ENCODE data around the gene LRRC71. TPM values are rescaled to one million over a fixed set of nuclear protein-coding genes. Genes with fewer than 3 reads are reported as not detected.

The LRRC71 gene
- total RNA-seq, 1 experiment from 2014 or later = not detected

GRCh38 chr1:156927215-156928042 lies 7.0 kb downstream of the LRRC71 start:
- DNase-seq (ENCODE audit: low read depth) = peak; percentile 90

DNA sequence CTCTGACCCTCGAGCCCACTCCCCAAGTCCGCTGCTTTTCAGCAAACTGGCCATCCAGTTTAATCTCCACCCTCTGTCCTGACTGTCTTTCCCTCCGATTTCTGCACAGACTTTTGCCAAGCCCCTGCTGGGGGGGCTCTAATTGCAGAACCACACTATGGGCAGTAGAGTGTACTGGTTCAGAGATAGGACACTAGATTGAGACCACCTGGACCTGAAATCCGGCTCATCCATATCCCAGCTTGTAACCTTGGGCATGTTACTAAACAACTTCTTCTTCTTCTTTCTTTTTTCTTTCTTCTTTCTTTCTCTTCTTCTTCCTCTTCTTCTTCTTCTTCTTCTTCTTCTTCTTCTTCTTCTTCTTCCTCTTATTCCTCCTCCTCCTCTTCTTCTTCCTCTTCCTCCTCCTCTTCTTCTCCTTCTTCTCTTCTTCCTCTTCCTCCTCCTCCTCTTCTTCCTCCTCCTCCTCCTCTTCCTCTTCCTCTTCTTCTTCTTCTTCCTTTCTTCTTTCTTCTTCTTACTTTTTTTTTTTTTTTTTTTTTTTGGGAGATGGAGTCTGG lies 7.7 kb downstream of the LRRC71 start:
- no peak for DNase-seq (ENCODE audit: low read depth)

DNA sequence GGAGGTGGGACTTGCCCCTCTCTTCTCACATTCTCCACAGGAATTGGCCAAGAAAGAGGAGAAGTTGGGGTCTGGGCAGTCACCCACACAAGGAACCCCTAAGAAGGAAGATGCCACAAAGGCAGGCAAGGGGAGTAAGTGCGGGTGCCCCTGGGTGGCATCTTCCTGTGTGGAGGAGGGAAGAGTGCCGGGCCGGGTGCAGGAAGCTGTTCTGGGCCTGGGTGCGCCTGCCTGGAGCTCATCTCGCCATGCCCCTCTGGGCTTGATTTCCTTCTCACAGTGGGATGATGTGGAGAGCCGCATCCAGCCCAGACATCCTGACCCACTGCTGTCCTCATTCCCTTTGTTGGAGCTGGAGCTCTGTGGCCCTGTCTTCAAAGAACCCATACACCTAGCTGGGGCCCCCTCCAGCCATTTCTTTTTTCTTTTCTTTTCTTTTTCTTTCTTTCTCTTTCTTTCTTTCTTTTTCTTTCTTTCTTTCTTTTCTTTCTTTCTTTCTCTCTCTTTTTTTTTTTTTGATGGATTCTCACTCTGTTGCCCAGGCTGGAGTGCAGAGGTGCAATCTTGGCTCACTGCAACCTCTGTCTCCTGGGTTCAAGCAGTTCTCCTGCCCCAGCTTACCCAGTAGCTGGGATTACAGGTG lies 9.3 kb downstream of the LRRC71 start:
- no peak for DNase-seq (ENCODE audit: low read depth)

DNA sequence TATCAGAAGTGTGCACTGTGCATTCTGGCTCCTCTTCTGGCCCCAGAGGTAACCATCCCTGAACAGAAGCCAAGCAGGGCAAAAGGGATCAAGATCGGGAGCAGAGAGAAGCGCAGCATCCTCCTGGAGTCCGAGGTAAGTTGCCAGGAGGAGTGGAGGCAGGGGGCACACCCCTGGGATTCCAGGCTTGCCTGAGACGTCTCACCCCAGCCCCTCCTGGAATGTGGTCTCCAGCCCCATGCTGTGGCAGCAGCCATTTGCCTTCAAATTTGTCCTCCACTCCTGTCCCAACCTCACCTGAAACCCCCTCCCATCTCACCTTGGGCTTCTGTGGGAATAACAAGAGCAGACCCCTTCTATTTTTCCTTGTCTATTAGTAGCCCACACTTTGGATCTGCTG lies 10.1 kb downstream of the LRRC71 start:
- no peak for DNase-seq (ENCODE audit: low read depth)

GRCh38 chr1:156931211-156931952 lies 10.9 kb downstream of the LRRC71 start:
- DNase-seq (ENCODE audit: low read depth) = peak; percentile 45

DNA sequence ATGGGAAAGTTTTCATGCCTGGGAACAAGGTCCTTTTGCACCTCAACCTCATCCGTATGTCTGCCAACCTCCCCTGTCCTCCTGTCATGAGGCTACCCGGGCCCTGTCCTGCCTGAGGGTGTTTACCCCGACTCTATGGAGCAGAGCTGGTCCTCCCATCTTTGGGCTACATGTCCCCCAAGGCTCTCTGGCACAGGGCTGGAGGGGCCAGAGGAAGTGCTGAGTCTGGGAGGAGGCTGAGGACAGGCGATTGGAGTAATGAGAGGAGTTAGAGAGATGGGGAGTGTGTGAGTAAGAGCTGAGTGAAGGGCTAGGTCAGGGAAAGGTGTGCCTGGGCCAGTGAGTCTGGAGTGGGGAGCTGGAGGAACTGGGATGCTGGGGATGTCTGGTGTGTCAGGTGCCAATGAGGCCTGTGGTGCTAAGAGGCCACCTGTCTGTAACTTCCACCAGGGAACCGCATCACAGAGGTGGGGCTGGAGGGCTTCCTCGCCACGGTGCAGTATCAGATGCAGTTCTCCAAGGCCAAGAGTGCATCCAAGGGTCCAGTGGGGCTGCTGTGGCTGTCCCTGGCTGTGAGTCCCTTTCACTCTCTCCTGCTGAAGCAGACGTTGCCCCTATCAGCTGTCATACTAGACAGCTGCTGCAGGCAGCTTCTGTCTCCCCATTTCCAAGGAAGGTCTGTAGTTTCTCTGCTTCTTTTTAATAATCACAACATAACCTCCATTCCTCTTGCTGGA lies 11.7 kb downstream of the LRRC71 start:
- DNase-seq (ENCODE audit: low read depth) = no peak

DNA sequence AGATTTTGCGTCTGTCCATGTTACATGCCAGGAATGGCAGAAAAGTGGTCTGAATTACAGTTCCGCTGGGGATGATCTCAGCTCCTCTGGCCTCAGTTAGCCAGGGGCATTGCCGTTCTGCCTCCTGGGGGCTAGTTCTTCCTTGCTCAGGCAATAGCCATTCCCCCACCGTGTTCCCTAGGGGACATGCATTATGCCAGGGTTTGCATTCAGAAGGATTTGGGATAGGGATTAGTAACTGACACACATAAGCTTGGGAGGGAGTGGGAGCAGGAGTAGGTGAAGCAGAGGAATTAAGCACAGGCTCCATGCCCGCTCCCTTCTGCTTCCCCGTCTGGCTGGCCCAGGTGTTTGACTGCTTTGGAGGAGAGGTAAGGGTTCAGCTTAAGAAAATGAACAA lies 12.7 kb downstream of the LRRC71 start:
- DNase-seq (ENCODE audit: low read depth) = no peak

DNA sequence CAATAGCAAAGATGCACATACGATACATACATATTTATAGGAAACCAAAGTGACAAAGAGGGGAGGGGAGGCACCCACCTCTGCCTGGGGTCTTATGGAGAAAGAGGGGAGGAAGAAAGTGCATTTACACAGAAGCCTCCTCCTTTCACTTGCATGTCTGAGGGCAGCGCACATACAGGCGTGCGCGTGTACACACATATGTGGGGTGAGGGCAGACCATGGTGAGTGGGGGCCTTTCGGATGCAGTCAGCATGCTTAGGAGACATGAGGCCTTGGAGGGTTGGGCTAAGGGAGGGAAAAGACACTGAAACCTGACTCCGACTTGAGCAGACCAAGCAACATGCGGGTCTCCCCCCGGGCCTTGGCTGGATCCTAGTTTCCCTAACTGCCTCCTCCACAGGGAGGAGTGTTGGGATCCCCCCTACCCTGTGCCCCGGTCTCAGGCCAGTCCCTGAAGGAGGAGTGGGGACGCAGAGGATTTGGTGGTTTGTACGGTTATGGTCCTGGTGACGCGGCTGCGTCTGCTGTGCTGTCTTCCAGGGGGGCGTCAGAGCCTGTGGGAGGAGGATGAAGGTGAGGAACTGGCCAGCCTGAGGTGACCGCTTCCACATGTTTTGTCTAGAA lies 15.2 kb downstream of the LRRC71 start:
- no peak for DNase-seq (ENCODE audit: low read depth)

DNA sequence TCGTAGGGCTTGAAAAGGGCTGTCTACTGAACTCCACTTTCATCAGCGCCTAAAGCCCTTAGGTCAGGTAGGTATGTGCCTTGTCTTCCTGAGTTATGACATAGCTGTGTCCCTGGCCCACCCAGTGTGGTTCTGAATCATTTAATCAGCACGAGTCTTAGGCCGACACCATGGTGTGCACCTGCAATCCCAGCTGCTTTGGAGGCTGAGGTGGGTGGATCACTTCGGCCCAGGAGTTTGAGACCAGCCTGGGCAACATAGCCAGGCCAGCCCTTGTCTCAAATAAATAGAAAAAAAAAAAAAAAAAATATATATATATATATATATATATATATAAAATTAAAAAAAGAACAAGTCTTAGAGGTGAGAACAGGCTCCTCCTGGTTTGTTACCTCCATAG lies 15.8 kb downstream of the LRRC71 start:
- no peak for DNase-seq (ENCODE audit: low read depth)

DNA sequence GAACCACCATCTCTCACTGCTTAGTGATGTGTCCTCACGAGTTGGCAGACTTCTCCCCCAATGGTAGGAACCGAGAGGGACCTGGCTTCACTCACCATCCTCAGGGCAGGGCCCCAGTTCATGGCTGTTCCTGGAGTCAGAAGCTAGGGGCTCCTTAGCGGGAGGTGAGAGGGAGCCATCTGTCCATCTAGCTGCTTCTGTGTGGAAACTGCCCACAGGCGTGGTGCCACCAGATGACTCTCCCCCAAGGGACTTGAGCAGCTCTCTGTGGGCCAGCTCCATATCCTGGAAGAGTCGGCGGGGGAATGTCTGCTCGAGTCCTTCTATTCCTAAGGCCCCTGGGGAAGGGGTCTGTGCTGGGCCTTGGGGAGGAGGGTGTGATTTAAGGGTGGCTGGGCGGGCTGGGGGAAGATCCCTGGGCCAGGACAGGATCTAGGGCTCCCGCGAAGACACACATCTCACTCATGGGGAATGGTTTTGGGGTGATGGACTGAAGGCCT lies 16.3 kb downstream of the LRRC71 start:
- DNase-seq (ENCODE audit: low read depth) = no peak

- no peak for DNase-seq (ENCODE audit: low read depth)
Measured at GRCh38 chr1:156937883-156938282, 17.5 kb downstream of the LRRC71 start.

DNA sequence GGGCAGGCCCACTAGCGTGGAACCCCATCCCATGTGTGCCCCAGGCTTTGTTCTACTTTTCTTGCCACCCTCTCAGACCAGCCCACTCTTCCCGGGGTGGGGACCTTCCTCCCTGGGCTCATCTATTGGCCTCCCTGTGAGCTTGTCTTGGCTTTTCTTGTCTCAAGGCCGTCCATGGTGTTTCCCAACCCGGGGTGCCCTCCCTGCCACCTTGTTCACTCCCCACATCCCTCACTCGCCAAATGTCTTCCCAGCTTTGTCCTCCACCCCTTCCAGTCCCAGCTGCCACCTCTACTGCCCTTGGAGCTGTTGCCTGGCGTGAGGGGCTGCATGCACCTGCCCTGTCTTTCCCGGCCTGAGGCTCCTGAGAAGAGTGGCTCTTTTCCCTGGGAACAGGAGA lies 18.4 kb downstream of the LRRC71 start:
- no peak for DNase-seq (ENCODE audit: low read depth)

- no peak for DNase-seq (ENCODE audit: low read depth)
Measured at GRCh38 chr1:156939786-156940334, 19.4 kb downstream of the LRRC71 start.

DNA sequence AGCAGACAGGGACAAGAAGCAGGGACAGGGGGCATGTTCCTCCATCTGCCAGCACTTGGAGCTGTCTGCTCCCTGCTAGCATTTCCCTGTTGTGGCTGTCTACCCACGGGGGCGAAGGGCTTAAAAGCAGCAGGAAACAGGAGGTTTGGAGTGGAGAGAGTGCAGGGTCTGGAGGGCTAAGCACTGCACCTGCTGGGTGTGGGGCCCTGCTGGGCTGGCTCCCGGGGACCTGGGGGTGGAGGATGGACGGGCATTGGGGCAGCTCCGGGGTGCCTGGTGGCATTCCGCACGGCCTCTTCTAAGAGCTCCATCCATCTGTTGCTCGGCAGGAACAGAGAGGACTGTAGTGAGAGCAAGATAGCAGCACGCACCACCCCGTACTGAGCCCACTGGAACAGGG lies 21.2 kb downstream of the LRRC71 start:
- DNase-seq (ENCODE audit: low read depth) = no peak

GRCh38 chr1:156942176-156942575 lies 21.7 kb downstream of the LRRC71 start:
- no peak for DNase-seq (ENCODE audit: low read depth)

- no peak for DNase-seq (ENCODE audit: low read depth)
Measured at GRCh38 chr1:156942576-156942975, 22.1 kb downstream of the LRRC71 start.

DNA sequence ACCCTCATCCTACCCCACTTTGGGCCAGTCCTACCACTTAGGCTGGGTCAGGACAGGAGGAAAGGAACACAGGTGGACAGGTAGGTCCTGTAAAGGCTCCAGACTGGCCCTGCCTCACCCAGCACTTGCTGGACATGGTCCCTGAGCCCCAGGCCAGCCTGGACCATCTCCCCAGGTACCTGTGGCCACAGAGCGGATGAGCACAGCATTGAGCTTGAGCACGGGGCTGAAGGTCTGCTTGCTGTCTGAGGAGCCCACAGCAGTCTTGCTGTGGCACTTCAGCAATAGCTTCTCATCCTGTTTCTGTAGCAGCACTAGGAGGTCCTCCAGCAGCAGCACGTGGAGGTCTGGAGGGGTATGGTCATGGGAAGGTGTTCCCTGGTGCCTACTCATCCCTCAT lies 23.3 kb downstream of the LRRC71 start:
- DNase-seq (ENCODE audit: low read depth) = no peak

- DNase-seq (ENCODE audit: low read depth) = no peak
Measured at GRCh38 chr1:156944268-156944667, 23.8 kb downstream of the LRRC71 start.

DNA sequence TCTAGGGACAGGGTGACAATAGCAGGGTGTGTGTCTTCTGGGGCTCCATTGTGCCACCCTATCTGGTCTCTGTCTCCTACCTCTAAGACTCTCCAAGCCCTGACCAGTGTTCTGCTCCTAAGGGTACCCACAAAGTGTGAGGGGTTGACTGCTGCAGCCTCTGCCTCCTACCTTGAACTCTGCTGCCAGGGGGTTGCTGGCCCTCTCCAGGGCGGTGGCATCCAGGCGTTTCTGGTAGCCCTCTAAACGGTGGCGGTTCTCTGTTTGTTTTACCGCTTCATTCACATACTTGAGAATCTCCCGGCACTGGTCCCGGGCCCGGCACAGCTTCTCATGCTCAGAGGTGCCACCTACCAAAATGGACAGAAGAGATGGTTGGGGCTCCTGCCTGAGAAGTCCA lies 24.4 kb downstream of the LRRC71 start:
- no peak for DNase-seq (ENCODE audit: low read depth)

DNA sequence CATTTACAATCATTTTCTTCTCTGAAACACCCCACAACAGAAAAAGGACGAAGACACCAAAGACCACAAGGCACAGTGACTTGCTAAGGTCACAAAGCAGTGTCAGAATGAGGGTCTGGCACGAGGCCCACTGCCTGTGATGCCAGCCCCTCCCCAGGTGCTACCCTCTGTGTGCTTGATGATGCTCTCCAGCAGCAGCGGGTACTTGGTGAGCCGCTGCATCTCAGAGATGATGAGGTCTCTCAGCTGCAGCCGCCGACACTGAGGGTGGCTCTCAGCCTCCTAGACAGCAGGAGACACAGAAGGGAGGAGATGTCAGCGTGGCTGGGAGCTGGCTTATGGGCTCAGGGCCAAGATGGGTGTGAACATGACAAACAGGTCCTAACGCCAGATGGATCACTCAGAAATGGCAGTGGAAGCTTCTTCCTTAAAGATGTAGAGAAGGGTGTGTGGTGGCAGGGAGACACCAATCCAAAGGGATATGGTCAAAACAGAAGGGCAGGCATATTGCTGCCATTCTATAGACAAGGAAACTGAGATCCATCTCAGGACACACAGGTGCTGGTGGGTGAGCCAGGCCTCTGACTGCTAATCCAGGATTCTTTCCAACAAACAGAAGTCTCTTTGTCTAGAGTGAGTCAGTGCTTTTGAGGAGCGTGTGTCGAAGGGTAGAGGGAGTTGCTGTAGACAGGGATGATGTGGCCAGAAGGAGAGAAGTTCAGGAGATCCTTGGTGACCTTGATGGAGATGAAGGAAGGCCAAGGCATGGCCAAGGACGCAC lies 25.6 kb downstream of the LRRC71 start:
- DNase-seq (ENCODE audit: low read depth) = no peak
